Large intestine (tissue), 3 donors: ENCODE results near the gene PLEKHG5. TPM values are rescaled to one million over a fixed set of nuclear protein-coding genes. Genes with fewer than 3 reads are reported as not detected.

Experiments
- DNase-seq, 2 donors: peaks; one replicate each; pipeline versions ENCODE4 v3.0.0 to v3.0.0-alpha.2; 2013
- H3K27ac ChIP-seq: one replicate; pipeline ENCODE4 v1.5.1; 2013; ENCODE audit warnings: low read length
- H3K27me3 ChIP-seq: 2 replicates; pipeline ENCODE4 v1.6.1; 2013; ENCODE audit warnings: low read length; ENCODE audit not compliant: control insufficient read depth, insufficient read depth
- H3K36me3 ChIP-seq: 2 replicates; pipeline ENCODE4 v1.6.1; 2013; ENCODE audit warnings: low read length; ENCODE audit not compliant: control insufficient read depth, insufficient read depth
- H3K4me1 ChIP-seq: one replicate; pipeline ENCODE4 v1.6.1; 2013; ENCODE audit warnings: low read length; ENCODE audit not compliant: control insufficient read depth, insufficient read depth
- H3K4me3 ChIP-seq: one replicate; pipeline ENCODE4 v1.5.1; 2013; ENCODE audit warnings: low read length
- H3K9me3 ChIP-seq: one replicate; pipeline ENCODE4 v1.6.1; 2013; ENCODE audit warnings: mild to moderate bottlenecking, low read depth, low read length, moderate library complexity; ENCODE audit not compliant: control insufficient read depth
- WGBS: methylation state at CpG from one replicate; pipeline ENCODE4 v1.1.5; 2013; ENCODE audit warnings: low lambda C conversion rate; ENCODE audit not compliant: insufficient coverage; 5-methylcytosine and 5-hydroxymethylcytosine counted together
- polyA plus RNA-seq: library from polyadenylated mRNA; unstranded; fragments of 120-200 nt; gene quantifications from one replicate; pipeline ENCODE4 v1.2.1, GENCODE V29; 2013

PLEKHG5 gene
- polyA plus RNA-seq, 1 donor = 17.2 TPM

DNA sequence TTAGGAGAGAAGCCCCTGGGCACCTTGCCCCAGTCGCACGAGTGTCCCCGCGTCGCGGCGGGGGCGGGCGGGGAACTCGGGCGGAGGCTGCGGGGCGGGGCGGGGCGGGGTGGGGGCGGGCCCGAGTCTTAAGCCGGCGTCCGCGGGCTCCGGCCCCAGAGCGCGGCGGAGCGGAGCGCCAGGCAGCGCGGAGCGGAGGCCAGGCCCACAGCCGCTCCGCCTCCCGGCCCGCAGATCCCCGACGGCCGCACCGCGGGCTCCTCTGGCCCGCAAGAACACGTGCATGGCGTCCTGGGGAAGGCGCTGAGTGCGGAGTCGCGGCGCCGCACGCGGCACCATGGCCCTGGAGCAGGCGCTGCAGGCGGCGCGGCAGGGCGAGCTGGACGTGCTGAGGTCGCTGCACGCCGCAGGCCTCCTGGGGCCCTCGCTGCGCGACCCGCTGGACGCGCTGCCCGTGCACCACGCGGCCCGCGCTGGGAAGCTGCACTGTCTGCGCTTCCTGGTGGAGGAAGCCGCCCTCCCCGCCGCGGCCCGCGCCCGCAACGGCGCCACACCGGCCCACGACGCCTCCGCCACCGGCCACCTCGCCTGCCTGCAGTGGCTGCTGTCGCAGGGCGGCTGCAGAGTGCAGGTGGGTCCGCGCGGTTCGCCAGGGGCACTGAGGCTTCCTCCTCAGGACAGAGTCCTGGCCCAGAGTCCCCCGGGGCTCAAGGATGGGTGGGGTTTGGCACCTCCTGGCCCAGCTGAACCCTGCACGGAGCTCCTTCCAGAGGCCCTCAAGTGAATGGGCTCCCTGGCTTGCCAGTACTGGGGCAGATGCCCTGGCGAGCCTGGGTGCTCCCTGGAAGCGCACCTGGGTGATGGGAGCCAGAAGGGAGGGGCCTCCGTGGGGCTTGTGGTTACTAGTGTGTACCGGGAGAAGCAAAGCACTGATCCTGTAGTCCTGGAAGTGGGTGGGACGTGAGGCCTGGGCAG is 66.6 kb downstream of the PLEKHG5 start, which contains the start of gene ESPN:
ESPN (plus strand) TSS at position 158 of the 975 bp plus-strand sequence; CDS start at position 338, 180 bp downstream.
- Histone ChIP-seq H3K36me3 (no peaks in the 10 kb centered on the region), H3K4me1 (peaks cover 25% of the 10 kb centered on the region), H3K4me3 (no peak within 1 kb of the TSS), H3K27ac (no peak within 1 kb of the TSS), H3K9me3 (peaks cover 6% of the 10 kb centered on the region), H3K27me3 (peaks cover 64% of the 10 kb centered on the region)
- no peak for DNase-seq
- WGBS = no CpG with 5 or more reads among the region's 99 CpGs

GRCh38 chr1:6424000-6424565 is 67.4 kb downstream of the PLEKHG5 start:
- Histone ChIP-seq H3K27ac (no peak overlapping the region), H3K9me3 (peaks cover 7% of the 10 kb centered on the region), H3K4me3 (no peak overlapping the region), H3K27me3 (peaks cover 71% of the 10 kb centered on the region), H3K4me1 (peaks cover 26% of the 10 kb centered on the region), H3K36me3 (no peaks in the 10 kb centered on the region)
- no CpG with 5 or more reads among the region's 35 CpGs for WGBS
- no peak for DNase-seq

DNA sequence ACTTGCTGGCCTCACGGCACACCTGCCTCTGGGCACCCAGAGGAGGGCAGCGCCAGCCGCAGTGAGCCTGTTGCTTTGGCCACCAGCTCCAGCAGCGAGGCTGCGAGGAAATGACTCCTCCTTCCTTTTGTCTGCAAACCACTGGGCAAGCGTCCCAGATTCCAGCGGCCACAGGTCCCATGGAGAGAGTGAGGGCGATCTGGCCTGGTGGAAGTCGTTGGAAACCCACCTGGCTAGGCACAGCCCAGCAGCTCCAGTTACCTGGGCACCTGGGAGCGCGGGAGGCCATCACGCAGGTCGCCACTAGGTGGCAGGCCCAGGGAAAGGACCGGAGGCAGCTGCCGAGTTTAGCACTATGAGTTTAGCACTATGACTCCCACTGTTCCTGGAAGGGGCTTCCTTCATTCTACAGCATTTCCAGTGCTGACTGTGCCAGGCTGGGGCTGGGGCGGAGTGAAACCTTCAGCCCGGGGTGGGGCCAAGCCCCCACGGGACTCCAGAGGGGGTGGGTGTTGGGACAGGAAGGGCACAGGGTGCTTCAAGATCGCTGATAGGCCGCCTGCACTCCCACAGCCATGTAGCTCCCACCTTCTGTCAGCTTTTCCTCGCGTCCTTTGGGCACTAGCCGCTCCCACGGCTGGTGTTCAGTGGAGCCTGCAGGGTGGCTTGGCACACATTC is 68.0 kb downstream of the PLEKHG5 start:
- Histone ChIP-seq H3K27ac (no peak overlapping the region), H3K27me3 (peaks cover 76% of the 10 kb centered on the region), H3K4me1 (peaks cover 26% of the 10 kb centered on the region), H3K9me3 (peaks cover 7% of the 10 kb centered on the region), H3K36me3 (no peaks in the 10 kb centered on the region), H3K4me3 (no peak overlapping the region)
- peak; percentile 46 to 66 for DNase-seq
- no CpG with 5 or more reads among the region's 24 CpGs for WGBS

DNA sequence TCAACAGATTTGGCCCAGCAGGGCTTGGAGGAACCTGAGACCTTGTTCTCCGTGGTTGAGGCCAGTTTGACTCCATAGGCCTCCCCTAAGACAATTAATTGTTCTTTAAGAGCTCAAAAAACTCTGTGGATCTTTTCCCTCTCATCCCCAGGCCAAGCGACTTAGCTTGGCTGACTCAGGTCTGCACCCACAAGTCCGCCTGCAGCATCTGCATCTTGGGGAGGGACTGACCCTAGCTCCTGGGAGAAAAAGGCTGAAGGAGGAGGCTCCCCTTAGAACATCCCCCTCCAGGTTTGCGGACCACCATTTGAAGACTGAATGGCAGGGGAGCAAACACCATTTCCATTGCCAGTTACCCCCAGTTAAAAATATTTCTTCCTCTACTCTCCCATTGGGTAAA is 70.2 kb downstream of the PLEKHG5 start:
- DNase-seq = no peak
- Histone ChIP-seq H3K36me3 (no peaks in the 10 kb centered on the region), H3K4me3 (no peak overlapping the region), H3K27me3 (peaks cover 89% of the 10 kb centered on the region), H3K9me3 (peaks cover 7% of the 10 kb centered on the region), H3K4me1 (peaks cover 26% of the 10 kb centered on the region), H3K27ac (no peak overlapping the region)
- WGBS = no CpG with 5 or more reads among the region's 4 CpGs

DNA sequence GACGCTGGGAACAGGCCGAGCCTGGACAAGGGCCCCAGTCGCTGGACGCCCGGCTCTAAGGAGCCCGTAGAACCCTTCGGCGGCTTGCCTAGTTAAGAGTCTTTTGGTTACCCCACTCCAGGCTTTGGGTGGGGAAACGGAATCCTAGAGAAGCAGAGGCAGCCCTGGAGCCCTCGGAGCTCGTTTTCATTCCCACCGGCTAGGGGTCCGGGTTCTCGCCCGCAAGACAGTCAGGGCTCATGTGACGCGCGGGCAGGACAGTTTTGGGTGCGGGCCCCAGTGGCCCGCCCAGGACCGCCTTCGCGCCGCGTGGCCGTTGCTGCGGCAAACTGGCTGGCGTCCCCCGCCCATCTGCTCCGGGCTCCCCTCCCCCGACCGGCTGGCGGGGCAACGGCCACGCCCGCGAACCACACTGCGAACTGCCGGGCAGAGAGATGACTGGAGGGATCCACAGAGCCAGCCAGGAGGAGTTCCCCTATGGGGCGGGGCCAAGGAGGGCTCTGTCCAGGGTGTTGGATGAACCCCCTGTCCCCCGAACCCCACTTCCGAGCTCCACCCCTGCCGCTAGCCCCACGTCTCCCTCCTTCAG is 70.9 kb downstream of the PLEKHG5 start:
- H3K27ac ChIP-seq = no peak overlapping the region
- H3K4me1 ChIP-seq = peaks cover 30% of the 10 kb centered on the region
- H3K27me3 ChIP-seq = peaks cover 83% of the 10 kb centered on the region

GRCh38 chr1:6419804-6420453 is 71.5 kb downstream of the PLEKHG5 start, which contains the start of gene HES2:
Gene HES2 (minus strand): TSS chr1:6419919. CDS start chr1:6419820, 99 bp downstream.
- H3K27ac ChIP-seq = no peak within 1 kb of the TSS
- no CpG with 5 or more reads among the region's 62 CpGs for WGBS
- peaks cover 31% of the 10 kb centered on the region for H3K4me1 ChIP-seq
- peaks cover 77% of the 10 kb centered on the region for H3K27me3 ChIP-seq
- DNase-seq = peak in 1 of 2 donors; percentile 50
- peaks cover 5% of the 10 kb centered on the region for H3K9me3 ChIP-seq
- no peaks in the 10 kb centered on the region for H3K36me3 ChIP-seq
- no peak within 1 kb of the TSS for H3K4me3 ChIP-seq

More for the DNA sequence above, 70.9 kb downstream of the PLEKHG5 start:
- H3K9me3 ChIP-seq = peaks cover 7% of the 10 kb centered on the region
- DNase-seq = peak in 1 of 2 donors; percentile 60
- H3K36me3 ChIP-seq = no peaks in the 10 kb centered on the region
- no CpG with 5 or more reads among the region's 44 CpGs for WGBS
- no peak overlapping the region for H3K4me3 ChIP-seq

GRCh38 chr1:6419397-6419803 is 72.1 kb downstream of the PLEKHG5 start:
- H3K4me3 ChIP-seq = no peak overlapping the region
- peaks cover 5% of the 10 kb centered on the region for H3K9me3 ChIP-seq
- WGBS = no CpG with 5 or more reads among the region's 48 CpGs
- H3K27ac ChIP-seq = no peak overlapping the region
- no peaks in the 10 kb centered on the region for H3K36me3 ChIP-seq
- peaks cover 36% of the 10 kb centered on the region for H3K4me1 ChIP-seq
- H3K27me3 ChIP-seq = peaks cover 76% of the 10 kb centered on the region
- no peak for DNase-seq

DNA sequence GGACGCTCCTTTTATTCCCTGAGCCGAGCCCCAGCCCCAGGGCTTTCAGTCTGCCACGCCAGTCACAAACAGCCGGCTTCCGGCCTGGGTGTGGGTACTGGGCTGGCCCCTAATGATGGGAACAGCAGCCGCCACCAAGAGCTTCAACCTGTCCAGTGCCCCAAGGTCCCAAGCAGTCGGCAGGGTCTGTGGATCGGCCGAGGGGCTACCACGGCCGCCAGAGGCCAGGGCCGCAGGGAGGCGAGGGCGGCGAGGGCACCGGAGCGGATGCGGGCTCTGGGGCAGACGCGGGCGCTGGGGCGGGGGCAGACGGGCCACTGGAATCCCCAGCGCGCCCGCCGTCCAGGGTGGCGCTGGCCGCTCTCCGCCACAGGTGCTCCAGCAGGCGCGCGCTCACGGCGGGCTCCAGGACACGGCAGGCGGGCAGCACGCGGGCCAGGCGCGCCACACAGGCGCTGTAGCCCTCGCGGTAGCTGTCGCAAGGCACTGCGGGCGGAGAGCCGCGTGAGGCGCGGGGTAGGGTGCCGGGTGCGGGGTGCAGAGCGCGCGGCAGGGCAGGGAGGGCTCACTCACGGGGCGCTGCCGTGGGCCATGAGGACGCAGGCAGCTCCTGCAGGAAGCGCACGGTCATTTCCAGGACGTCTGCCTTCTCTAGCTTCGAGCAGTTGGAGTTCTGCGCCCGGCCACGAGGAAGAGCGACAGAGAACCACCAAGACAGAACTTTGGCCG is 72.6 kb downstream of the PLEKHG5 start:
- peak in 1 of 2 donors; percentile 55 for DNase-seq

GRCh38 chr1:6417961-6418667 is 73.4 kb downstream of the PLEKHG5 start:
- Histone ChIP-seq H3K4me1 (peaks cover 30% of the 10 kb centered on the region), H3K9me3 (peaks cover 5% of the 10 kb centered on the region), H3K27ac (no peak overlapping the region), H3K36me3 (no peaks in the 10 kb centered on the region), H3K4me3 (no peak overlapping the region), H3K27me3 (peaks cover 64% of the 10 kb centered on the region)
- DNase-seq = no peak
- WGBS = no CpG with 5 or more reads among the region's 8 CpGs

More for the DNA sequence above, 72.6 kb downstream of the PLEKHG5 start:
- no peak overlapping the region for H3K4me3 ChIP-seq
- H3K27ac ChIP-seq = no peak overlapping the region
- H3K36me3 ChIP-seq = no peaks in the 10 kb centered on the region
- H3K4me1 ChIP-seq = peaks cover 35% of the 10 kb centered on the region
- no CpG with 5 or more reads among the region's 69 CpGs for WGBS
- peaks cover 71% of the 10 kb centered on the region for H3K27me3 ChIP-seq
- H3K9me3 ChIP-seq = peaks cover 5% of the 10 kb centered on the region
